Stimulated activated CD4-positive, alpha-beta T cell treated with anti-CD3 and anti-CD28 coated beads, Interleukin-1b, Interleukin-23, amount 100 ng/mL, for 48 hours (primary cell): ENCODE data around the gene SNAI3.

Source experiments
- DNase-seq: peaks from one replicate; pipeline ENCODE4 v3.0.0-alpha.2; 2020

Gene SNAI3

GRCh38 chr16:88721236-88721635 is 34.9 kb upstream of the SNAI3 start:
- DNase-seq: no peak

DNA sequence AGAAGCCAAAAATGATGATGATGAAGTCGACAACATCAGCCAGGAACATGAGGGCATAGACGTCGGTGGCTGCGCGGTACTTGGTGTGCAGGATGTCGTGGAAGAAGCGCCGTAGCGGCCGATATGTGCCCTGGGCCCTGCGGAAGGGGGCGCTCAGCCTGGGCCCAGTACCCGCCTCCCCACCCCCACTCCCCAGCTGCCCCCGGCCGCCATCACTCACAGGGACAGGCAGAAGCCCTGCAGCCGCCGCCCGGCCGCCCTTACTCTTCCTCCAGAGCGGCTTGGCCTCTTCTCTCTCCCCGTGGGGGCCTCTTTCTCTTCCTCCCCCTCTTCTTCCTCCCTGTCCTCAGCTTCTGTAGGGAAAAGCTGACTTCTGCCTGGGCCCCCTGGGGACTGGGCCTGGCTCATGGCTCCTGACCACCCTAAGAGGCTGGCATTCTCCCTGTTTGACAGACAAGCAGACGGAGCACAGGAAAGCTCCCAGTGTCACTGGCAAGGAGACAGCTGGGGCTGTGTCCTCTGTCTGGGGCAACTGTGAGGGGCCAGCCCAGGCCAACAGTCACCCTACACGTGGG is 34.2 kb upstream of the SNAI3 start:
- DNase-seq: no peak

GRCh38 chr16:88719933-88720296 is 33.6 kb upstream of the SNAI3 start:
- DNase-seq: no peak

DNA sequence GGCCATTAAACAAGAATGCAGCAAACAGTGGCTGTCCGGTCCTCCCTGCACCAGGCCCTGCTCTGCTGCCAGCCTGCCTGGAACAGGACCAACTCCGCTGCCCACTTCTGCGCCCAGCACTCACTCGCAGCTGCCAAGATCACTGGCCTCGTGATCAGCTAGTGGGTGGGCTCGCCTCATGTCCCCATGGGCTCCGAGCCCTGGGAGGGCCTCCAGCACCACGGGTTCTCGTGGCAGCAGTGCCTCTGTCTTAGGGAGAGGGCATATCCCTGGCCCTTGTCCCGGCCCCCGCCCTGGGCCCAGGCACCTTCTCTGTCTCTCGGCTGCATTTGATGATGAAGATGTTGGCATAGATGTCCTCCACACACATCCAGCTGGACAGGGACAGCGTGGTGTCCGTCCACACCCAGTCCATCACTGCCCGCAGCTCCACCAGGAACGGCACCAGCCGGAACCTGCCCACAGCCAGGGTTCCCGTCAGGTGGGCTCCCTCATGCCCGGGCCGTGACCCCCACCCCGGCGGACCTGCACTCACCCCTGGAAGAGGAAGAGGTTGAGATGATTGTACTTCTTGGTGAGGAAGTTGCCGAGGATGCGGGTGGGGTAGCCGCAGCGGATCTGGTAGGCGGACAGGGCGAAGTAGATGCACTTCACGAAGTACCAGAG is 33.1 kb upstream of the SNAI3 start:
- DNase-seq: no peak

- no peak for DNase-seq
Observed at GRCh38 chr16:88718178-88718577, 31.9 kb upstream of the SNAI3 start.

DNA sequence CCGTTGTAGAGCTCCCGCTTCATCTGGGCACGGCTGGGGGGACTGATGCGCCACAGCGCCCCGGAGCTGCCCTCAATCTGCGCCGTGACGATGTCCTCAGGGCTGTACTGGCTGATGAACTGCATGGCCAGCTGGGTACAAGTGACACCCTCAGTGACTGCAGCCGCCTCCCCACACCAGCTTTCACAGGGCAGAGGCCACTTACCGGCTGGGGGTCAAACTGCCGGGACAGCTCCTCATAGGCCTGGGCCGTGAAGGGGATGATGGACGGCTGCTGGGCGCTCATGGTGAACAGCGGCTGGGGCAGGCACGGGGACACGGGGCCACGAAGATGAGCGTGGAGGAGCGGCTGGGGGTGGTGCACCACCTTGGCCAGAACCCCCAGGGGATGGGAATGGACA is 30.3 kb upstream of the SNAI3 start:
- DNase-seq: no peak

DNA sequence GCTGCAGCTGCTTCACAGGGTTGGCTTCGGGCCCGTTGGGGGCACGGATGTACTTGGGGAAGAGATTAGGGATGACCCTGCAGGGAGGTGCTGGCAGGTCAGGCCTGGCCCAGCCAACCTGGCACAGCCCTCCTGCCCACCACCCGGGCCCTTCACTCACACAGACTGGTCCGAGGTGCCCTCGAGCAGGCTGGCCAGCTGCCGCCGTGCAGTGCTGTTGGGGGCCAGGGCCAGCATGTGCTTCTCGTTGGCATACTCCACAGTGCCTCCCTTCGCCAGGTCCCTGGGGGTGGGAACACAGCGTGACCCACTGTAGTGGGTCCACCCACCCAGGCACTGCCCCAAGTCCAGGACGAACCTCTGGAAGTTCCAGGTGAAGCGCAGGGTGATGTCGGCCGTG is 29.9 kb upstream of the SNAI3 start:
- DNase-seq: no peak

DNA sequence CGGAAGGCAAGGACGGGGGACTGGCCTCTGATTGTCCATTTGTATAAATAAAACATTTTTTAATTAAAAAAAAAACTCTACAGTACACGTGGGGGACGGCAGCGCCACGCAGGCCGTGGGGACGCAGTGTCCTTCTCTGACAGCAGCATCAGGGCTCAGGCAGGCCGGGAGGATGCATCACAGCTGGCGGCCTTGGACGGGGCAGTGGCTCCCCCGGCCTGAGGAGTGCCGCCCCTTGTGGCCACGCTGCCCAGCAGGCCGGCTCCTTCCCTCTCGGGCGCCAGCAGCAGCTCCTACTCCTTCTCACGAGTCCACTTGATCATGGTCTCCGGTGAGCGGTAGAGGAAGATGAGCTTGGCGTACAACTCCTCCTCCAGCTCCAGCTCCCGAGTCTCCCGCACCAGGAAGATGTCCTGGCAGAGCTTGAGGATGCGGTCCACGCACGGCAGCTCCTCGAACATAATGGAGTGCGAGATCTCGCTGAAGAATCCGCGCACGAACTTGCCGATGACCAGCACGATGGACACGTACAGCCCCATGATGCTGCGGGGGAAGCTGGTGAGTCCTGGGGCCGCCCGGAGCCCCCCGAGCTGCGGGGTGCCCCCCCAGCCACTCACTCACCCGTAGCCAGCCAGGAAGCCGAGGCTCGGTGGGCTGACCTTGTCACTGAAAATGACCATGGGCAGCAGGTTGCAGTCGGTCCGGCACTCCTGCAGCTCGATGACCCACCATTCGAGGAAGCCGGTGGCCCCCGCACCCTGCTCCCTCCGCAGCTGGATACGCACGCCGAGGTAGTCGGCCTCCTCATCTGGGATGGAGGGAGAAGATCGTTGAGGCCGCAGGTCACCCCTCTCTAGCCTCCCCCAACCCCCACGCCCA is 29.2 kb upstream of the SNAI3 start:
- DNase-seq: no peak

DNA sequence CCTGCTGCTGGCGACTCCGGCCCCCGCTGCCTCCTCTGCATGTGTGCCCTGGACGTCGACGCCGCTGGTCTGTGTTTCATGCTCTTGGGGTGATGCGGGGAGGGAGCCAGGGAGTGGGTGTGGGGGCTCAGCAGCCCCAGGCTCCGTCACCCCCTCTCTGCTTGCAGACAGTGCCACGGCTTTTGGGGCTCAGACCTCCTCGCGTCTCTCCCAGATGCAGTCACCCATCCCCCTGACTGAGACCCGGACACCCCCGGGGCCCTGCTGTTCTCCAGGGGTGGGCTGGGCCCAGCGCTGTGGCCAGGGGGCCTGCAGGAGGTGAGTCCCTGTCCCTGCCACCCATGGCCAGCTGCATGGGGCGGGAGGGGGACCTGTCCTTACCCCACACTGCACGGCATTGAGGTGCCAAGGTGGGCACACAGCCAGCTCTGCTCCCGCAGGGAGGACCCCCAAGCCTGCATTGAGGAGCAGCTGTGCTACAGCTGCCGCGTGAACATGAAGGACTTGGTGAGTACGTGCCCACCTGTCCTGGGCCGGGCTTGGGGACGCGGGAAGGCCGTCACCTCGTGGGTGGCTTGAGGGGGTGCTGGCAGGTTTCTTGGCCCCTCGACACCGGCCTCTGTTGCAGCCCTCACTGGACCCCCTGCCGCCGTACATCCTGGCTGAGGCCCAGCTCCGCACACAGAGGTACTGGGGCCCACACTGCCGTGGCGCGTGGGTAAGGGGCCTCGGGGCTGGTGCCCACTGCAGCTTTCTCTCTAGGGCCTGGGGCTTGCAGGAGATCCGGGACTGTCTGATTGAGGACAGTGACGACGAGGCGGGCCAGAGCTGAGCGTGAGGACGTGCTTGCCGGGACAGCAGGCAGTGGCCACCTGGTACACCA is 28.4 kb upstream of the SNAI3 start:
- DNase-seq: no peak

- DNase-seq: no peak
Observed at GRCh38 chr16:88713568-88714419, 27.5 kb upstream of the SNAI3 start.

- DNase-seq: no peak
Observed at GRCh38 chr16:88713054-88713453, 26.7 kb upstream of the SNAI3 start.

- no peak for DNase-seq
Observed at GRCh38 chr16:88712362-88712979, 26.2 kb upstream of the SNAI3 start.

GRCh38 chr16:88711750-88712340 is 25.5 kb upstream of the SNAI3 start:
- no peak for DNase-seq

DNA sequence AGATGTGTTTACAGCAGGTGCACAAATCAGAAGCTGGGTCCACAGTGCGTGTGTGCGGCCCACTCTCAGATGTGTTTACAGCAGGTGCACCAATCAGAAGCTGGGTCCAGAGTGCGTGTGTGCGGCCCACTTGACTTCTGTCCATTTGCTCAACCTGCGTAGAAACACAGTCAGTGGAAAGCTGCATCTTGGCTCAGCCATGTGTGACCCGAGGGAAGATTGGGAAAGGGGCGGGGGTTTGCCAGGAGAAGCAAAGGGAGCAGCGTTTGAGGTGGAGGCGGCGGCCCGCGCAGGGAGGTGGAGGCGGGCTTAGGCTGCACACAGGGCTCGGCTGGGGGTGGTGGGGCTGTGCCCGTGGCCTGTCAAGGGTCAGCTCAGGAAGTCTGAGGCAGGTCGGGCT is 24.2 kb upstream of the SNAI3 start:
- DNase-seq: no peak

GRCh38 chr16:88706965-88707826 is 20.9 kb upstream of the SNAI3 start:
- no peak for DNase-seq

DNA sequence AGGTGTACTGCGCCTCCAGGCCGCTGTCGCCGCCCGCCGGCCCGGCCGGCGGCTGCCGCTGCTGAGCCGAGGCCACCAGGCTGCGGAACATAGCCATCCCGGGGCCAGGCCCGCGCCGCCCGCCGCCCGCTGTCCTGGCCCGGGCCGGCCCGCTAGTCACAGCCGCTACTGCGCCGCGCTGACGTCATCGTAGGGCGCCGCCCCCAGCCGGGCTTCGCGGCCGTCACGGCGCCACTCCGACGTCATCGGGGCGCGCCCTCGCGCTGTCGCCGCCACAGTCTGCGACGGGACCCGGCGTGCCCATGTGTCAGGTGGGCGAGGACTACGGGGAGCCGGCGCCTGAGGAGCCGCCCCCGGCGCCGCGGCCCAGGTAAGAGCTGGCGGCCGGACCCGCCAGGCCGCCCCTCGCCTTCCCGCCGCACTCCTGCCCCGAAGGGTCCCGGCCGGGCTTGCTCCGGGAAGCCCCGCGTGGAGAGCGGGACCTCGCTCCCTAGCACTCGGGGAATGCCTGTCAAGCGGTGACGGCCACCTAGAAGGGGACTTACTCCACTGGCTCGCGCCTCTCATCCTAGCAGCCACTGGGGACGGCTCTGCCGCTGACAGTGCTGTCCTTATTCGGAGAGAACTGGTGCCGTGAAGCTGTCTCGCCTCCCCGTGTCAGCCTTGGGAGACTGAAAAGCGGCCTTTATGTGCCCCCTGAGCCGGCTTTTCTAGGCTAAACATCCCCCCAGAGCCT is 20.1 kb upstream of the SNAI3 start, which contains the start of the genes CTU2 and RNF166:
TSS of gene CTU2 (plus strand) at position 275 of the 736 bp plus-strand sequence. CDS start at position 303, 28 bp downstream.
TSS of gene RNF166 (minus strand) at position 180 of the 736 bp plus-strand sequence. CDS start at position 97, 83 bp downstream.
- DNase-seq: peak; percentile 92

DNA sequence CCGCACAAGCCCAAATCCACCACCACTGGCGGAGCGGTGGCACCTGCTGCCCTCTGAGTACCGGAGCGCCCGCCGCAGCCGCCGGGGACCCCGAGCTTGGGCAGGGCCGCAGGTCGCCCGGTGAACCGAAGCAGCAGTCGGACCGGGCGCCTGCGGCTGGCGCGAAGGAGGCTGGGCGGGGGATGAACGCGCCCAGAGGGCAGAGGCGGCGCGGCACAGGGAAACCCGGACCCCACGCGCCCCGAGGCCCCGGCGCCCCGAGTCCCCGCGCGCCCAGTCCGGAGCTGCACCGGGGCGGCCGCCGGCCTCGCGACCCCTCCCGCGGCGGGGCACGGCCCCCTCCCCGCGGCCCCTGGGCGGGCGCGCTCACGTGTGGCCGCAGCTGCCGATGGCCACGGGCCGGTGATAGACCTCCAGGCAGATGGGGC is 19.5 kb upstream of the SNAI3 start:
- DNase-seq: no peak

- DNase-seq: peak; percentile 43
Observed at GRCh38 chr16:88705076-88705684, 18.9 kb upstream of the SNAI3 start.
